ENCODE data around the gene PALLD. TPM values are rescaled to one million over a fixed set of nuclear protein-coding genes. Genes with fewer than 3 reads are reported as not detected.

The PALLD gene
- total and polyA plus RNA-seq, 2 of the 8 experiments (the other 6 are each of a cell fraction or from before 2014, with no cell fraction given), result 10.5 to 25.0 TPM

- no peak for TF ChIP-seq CHD7 (IDR thresholded peaks at IDR 0.05; ENCODE audit: insufficient replicate concordance, low read length)
- TF ChIP-seq HDAC6 (IDR thresholded peaks at IDR 0.05; ENCODE audit: low read depth, low read length), result no peak
- TF ChIP-seq ASH2L (IDR thresholded peaks at IDR 0.05; ENCODE audit: low read length), result no peak
These were observed 259.0 kb downstream of the PALLD start (continued) for GRCh38 chr4:168755598-168756477.

Measured in H1 (cell line).